Measurements from ENCODE around the gene MYF5. TPM values are rescaled to one million over a fixed set of nuclear protein-coding genes. Genes with fewer than 3 reads are reported as not detected.
A peak's percentile ranks its signal among the peaks of the same experiment; 100 is the strongest.

MYF5 gene
- total RNA-seq, 4 donors from 2014 or later = 1.7 to 9.3 (median 5.6) TPM

DNA sequence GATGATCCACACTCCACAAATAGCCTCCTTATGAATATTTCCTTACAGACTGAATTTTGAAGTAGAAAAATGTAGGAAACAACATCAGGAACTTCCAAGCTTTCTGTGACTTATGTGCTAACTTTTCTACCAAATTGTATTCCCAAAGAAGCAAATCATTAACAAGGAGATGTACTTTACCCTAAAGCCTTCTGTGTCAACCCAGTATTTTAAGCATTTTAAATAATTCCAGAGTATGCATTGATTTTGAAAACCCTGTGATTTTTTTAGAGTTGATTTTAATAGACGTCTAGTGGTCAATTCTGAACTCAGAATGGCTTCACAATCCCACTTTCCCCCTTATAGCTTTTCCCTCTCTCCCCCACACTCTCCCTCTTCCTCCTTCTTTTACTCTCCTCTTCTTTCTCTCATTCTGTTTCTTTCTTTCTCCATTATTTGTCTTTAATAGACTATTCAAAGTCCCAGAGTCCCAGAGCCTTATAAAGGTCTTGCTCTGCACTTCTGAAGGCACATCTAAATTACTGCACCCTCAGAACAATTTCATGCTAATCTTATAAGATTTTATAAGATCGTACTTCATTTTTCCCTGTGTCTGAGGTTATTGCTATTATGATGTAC lies 19.3 kb upstream of the MYF5 start:
- H3K36me3 ChIP-seq = no peaks in the 10 kb centered on the region
- H3K4me1 ChIP-seq = peaks cover 31 to 43% of the 10 kb centered on the region in 2 donors
- H3K27me3 ChIP-seq = no peaks in the 10 kb centered on the region
- ATAC-seq (no peak), DNase-seq (no peak)
- H3K27ac ChIP-seq = peak overlapping the region; percentile 83 to 98 (median 92)
- intact Hi-C loops (cut with DNase I; ENCODE audit: low total_unique reads) (no loop called here), in situ Hi-C loops (cut with MboI; ENCODE audit: low sequenced_read_pairs in 4 of 4) (no loop called here)
- peak overlapping the region; percentile 30 to 91 (median 42) for H3K4me3 ChIP-seq
- TF ChIP-seq, protein P1, sequence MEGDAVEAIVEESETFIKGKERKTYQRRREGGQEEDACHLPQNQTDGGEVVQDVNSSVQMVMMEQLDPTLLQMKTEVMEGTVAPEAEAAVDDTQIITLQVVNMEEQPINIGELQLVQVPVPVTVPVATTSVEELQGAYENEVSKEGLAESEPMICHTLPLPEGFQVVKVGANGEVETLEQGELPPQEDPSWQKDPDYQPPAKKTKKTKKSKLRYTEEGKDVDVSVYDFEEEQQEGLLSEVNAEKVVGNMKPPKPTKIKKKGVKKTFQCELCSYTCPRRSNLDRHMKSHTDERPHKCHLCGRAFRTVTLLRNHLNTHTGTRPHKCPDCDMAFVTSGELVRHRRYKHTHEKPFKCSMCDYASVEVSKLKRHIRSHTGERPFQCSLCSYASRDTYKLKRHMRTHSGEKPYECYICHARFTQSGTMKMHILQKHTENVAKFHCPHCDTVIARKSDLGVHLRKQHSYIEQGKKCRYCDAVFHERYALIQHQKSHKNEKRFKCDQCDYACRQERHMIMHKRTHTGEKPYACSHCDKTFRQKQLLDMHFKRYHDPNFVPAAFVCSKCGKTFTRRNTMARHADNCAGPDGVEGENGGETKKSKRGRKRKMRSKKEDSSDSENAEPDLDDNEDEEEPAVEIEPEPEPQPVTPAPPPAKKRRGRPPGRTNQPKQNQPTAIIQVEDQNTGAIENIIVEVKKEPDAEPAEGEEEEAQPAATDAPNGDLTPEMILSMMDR (IDR thresholded peaks at IDR 0.05 in 4 of 5, conservative IDR thresholded peaks at IDR 0.05 in 1 of 5) = no peak
- no peak for TF ChIP-seq POLR2A (IDR thresholded peaks at IDR 0.05)
- no peaks in the 10 kb centered on the region for H3K9me3 ChIP-seq

DNA sequence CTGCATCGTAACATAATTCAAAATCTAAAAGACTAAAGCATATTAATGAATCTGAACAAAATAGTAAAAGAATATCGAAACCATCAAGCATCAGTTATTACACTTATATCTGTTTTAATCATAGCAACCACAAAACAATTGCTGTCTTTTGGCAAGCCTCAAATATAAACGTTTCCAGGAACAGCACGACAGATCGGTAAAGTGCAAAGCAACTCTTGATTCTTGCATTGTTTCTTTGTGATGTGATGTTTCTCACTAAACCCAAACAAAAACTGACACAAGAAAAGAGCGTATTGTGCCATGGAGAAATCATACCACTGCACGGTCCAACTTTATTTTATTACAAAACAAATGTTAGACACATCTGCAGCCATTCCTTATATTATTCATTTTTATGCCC lies 18.5 kb upstream of the MYF5 start:
- intact Hi-C loops (cut with DNase I; ENCODE audit: low total_unique reads) (no loop called here), in situ Hi-C loops (cut with MboI; ENCODE audit: low sequenced_read_pairs in 4 of 4) (no loop called here)
- no peak for TF ChIP-seq POLR2A (IDR thresholded peaks at IDR 0.05)
- TF ChIP-seq, protein P1 (IDR thresholded peaks at IDR 0.05 in 4 of 5, conservative IDR thresholded peaks at IDR 0.05 in 1 of 5) = no peak
- Histone ChIP-seq H3K9me3 (no peaks in the 10 kb centered on the region), H3K27me3 (no peaks in the 10 kb centered on the region), H3K36me3 (no peaks in the 10 kb centered on the region), H3K4me1 (peaks cover 26 to 43% of the 10 kb centered on the region in 2 donors), H3K27ac (peak overlapping the region; percentile 83 to 98 (median 92)), H3K4me3 (peak overlapping the region; percentile 30 to 91 (median 42))
- no peak for DNase-seq
- no peak for ATAC-seq

DNA sequence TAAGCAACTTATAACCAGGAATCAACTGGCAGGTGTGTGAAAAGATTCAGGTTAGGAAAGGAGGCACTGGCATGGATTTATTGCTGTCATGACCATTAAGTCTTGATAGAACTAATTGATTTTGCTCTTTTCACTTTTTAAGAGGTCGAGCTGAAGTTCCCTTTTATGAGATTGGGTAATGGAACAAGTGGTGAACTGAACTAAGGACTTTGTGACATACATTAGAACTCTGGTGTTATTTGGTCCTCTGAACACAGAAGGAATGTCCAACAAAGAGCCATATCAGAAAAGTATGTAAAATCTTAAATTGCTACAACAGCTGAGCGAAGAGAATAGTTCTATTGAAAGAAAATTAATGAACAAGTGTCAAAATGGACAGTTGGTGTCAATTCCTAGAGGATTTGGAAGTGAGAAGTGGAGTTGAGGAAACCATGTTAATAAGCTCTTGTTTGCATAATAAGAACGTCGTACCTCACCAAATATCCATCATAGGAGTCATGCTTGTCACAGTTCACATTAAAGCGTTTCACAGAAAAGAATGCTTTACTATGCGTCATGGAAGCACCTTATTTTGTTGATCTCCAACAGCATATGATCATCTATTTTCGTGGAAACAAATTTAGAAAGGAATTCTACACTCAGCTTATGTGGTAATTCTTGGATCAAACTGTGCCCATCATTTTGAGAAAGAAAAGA lies 17.7 kb upstream of the MYF5 start:
- H3K27me3 ChIP-seq = no peaks in the 10 kb centered on the region
- in situ Hi-C loops (cut with MboI; ENCODE audit: low sequenced_read_pairs in 4 of 4) (no loop called here), intact Hi-C loops (cut with DNase I; ENCODE audit: low total_unique reads) (no loop called here)
- no peak for DNase-seq
- peak overlapping the region; percentile 30 to 91 (median 42) for H3K4me3 ChIP-seq
- H3K27ac ChIP-seq = peak overlapping the region; percentile 83 to 98 (median 92)
- peak in 1 of 2 donors; percentile 34 for ATAC-seq
- TF ChIP-seq, protein P1 (IDR thresholded peaks at IDR 0.05 in 4 of 5, conservative IDR thresholded peaks at IDR 0.05 in 1 of 5) = no peak
- TF ChIP-seq POLR2A (IDR thresholded peaks at IDR 0.05) = peak in 1 of 2 donors; percentile 23
- H3K4me1 ChIP-seq = peaks cover 30 to 43% of the 10 kb centered on the region in 2 donors
- H3K36me3 ChIP-seq = no peaks in the 10 kb centered on the region
- no peaks in the 10 kb centered on the region for H3K9me3 ChIP-seq

DNA sequence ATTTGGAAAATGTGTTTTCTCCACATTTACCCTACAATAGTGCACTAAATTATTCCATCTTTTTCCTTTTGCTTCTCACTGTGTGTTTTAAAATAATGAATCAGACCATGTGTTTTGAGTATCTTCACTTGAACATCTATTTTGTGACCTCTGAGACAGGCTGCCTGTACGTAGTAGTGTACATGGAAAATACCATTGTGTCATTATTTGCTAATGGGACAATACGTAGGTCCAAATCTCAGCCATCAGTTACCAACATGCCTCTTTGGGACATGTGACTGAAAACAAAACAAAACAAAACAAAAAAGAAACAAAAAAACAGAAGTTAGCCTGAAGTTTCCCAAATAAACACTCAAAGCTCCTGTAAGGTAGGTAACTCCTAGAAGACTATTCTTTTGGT lies 16.4 kb upstream of the MYF5 start:
- H3K4me1 ChIP-seq = peaks cover 36 to 40% of the 10 kb centered on the region in 2 donors
- peak; percentile 26 to 44 for ATAC-seq
- H3K4me3 ChIP-seq = peak overlapping the region; percentile 30 to 91 (median 44)
- intact Hi-C loops (cut with DNase I; ENCODE audit: low total_unique reads) = loop anchor here (1.0 kb wide), 1 partner anchor 8 kb away; no protein-coding TSS in a partner anchor
- TF ChIP-seq, protein P1 (IDR thresholded peaks at IDR 0.05 in 4 of 5, conservative IDR thresholded peaks at IDR 0.05 in 1 of 5) = no peak
- peak in 1 of 2 donors; percentile 20 for TF ChIP-seq POLR2A (IDR thresholded peaks at IDR 0.05)
- H3K36me3 ChIP-seq = no peaks in the 10 kb centered on the region
- no peaks in the 10 kb centered on the region for H3K9me3 ChIP-seq
- H3K27me3 ChIP-seq = no peaks in the 10 kb centered on the region
- H3K27ac ChIP-seq = peak overlapping the region; percentile 83 to 98 (median 92)
- no peak for DNase-seq
- in situ Hi-C loops (cut with MboI; ENCODE audit: low sequenced_read_pairs in 4 of 4) = loop anchor here in 1 of 4 donors (10.0 kb wide), 1 partner anchor 66 kb away; no protein-coding TSS in a partner anchor
